HG03039 (cell line): ENCODE results near the gene NUP93.
"Not testable (repeated sequence)": the region's sequence is repeated elsewhere in the genome, so short reads cannot be mapped to it uniquely, and the experiment has no call there.

Experiments
- ATAC-seq: cut with Tn5 transposase; IDR thresholded peaks from one replicate; pipeline ENCODE4 v1.9.1; 2021; ENCODE audit warnings: mild to moderate bottlenecking, moderate library complexity; ENCODE audit not compliant: unreplicated experiment

NUP93 gene

GRCh38 chr16:56774016-56774680 lies 44.2 kb downstream of the NUP93 start:
- no peak for ATAC-seq

GRCh38 chr16:56775162-56775561 lies 45.2 kb downstream of the NUP93 start:
- no peak for ATAC-seq

GRCh38 chr16:56776562-56776961 lies 46.6 kb downstream of the NUP93 start:
- no peak for ATAC-seq

GRCh38 chr16:56777001-56777400 lies 47.1 kb downstream of the NUP93 start:
- no peak for ATAC-seq

- ATAC-seq: no peak
These were observed 47.6 kb downstream of the NUP93 start for GRCh38 chr16:56777482-56777881.

GRCh38 chr16:56779906-56780305 lies 50.0 kb downstream of the NUP93 start:
- no peak for ATAC-seq

GRCh38 chr16:56780646-56781045 lies 50.7 kb downstream of the NUP93 start:
- ATAC-seq: no peak

- no peak for ATAC-seq
These were observed 51.6 kb downstream of the NUP93 start for GRCh38 chr16:56781528-56781961.

GRCh38 chr16:56783344-56783743 lies 53.4 kb downstream of the NUP93 start:
- no peak for ATAC-seq

- ATAC-seq: no peak
These were observed 55.4 kb downstream of the NUP93 start for GRCh38 chr16:56785317-56785716.

GRCh38 chr16:56787167-56787566 lies 57.2 kb downstream of the NUP93 start:
- ATAC-seq: no peak

GRCh38 chr16:56788435-56788834 lies 58.5 kb downstream of the NUP93 start:
- no peak for ATAC-seq

GRCh38 chr16:56789360-56789759 lies 59.4 kb downstream of the NUP93 start:
- ATAC-seq: no peak

- ATAC-seq: no peak
These were observed 63.0 kb downstream of the NUP93 start for GRCh38 chr16:56792967-56793366.

- no peak for ATAC-seq
These were observed 63.6 kb downstream of the NUP93 start for GRCh38 chr16:56793492-56793891.

- ATAC-seq: no peak
These were observed 65.1 kb downstream of the NUP93 start for GRCh38 chr16:56795011-56795410.

- ATAC-seq: not testable (repeated sequence)
These were observed 67.1 kb downstream of the NUP93 start for GRCh38 chr16:56797038-56797437.

- ATAC-seq: no peak
These were observed 67.9 kb downstream of the NUP93 start for GRCh38 chr16:56797861-56798260.

- ATAC-seq: no peak
These were observed 69.0 kb downstream of the NUP93 start for GRCh38 chr16:56798955-56799354.

- no peak for ATAC-seq
These were observed 70.4 kb downstream of the NUP93 start for GRCh38 chr16:56800355-56800754.

- ATAC-seq: no peak
These were observed 71.8 kb downstream of the NUP93 start for GRCh38 chr16:56801762-56802161.

- no peak for ATAC-seq
These were observed 77.2 kb downstream of the NUP93 start for GRCh38 chr16:56807011-56807675.

GRCh38 chr16:56807676-56808067 lies 77.7 kb downstream of the NUP93 start:
- not testable (repeated sequence) for ATAC-seq
